Activated T-helper 2 cell treated with anti-CD3 and anti-CD28 coated beads, Interferon-gamma antibody, Interleukin-2, Interleukin-4, amounts not matched to agents 10 μg/mL and 5 μg/mL and 100 μg/mL, durations not matched to agents 14 hours and 24 hours and 36 hours (primary cell): ENCODE measurements around the gene ECHDC1. TPM values are rescaled to one million over a fixed set of nuclear protein-coding genes. Genes with fewer than 3 reads are reported as not detected.
A peak's percentile ranks its signal among the peaks of the same experiment; 100 is the strongest.
"Not testable (repeated sequence)": the region's sequence is repeated elsewhere in the genome, so short reads cannot be mapped to it uniquely, and the experiment has no call there.

Experiments
- DNase-seq: peaks from one replicate; pipeline ENCODE4 v3.0.0; 2021; ENCODE audit warnings: low spot score
- H3K27ac Mint-ChIP-seq: one replicate; pipeline ENCODE4 v1.8.0; 2021; ENCODE audit warnings: mixed read lengths
- H3K27me3 Mint-ChIP-seq: one replicate; pipeline ENCODE4 v1.8.0; 2021; ENCODE audit warnings: low read depth, mixed read lengths
- H3K36me3 Mint-ChIP-seq: one replicate; pipeline ENCODE4 v1.8.0; 2021; ENCODE audit warnings: low read depth, mixed read lengths
- H3K4me1 Mint-ChIP-seq: one replicate; pipeline ENCODE4 v1.8.0; 2021; ENCODE audit warnings: low read depth, mixed read lengths
- H3K4me3 Mint-ChIP-seq: one replicate; pipeline ENCODE4 v1.8.0; 2021; ENCODE audit warnings: low read depth, mild to moderate bottlenecking, moderate library complexity, mixed read lengths
- H3K9me3 Mint-ChIP-seq: one replicate; pipeline ENCODE4 v1.8.0; 2021; ENCODE audit warnings: mixed read lengths
- intact Hi-C: fragments of 100-400 bp; cut with micrococcal nuclease; formaldehyde crosslinking; loops from one replicate; pipeline ENCODE4 v1.15.1; 2023
- total RNA-seq: library from RNA; stranded (reverse); gene quantifications from 2 replicates; pipeline ENCODE4 v1.2.3, GENCODE V29; 2022

The ECHDC1 gene
- total RNA-seq, 1 donor from 2014 or later = 60.9 TPM

DNA sequence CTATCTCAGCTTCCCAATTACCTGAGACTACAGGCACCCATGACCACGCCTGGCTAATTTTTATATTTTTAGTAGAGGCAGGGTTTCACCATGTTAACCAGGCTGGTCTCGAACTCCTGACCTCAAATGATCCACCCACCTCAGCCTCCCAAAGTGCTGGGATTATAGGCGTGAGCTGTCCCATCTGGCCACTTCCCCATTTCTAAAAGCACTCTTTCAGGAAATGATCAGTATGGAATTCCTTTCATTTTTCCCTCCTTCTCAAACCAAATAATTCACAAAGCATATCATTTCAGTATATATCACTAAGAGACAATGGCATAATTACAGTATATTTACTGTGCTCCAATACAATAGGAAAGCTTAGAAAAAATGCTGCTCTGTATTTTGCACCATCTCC, 12.2 kb downstream of the ECHDC1 start:
- H3K4me3 Mint-ChIP-seq, intact Hi-C loops, H3K27ac Mint-ChIP-seq, H3K27me3 Mint-ChIP-seq, DNase-seq, H3K9me3 Mint-ChIP-seq: not testable (repeated sequence)
- peaks cover 39% of the 10 kb centered on the region for H3K36me3 Mint-ChIP-seq
- H3K4me1 Mint-ChIP-seq = peaks cover 33% of the 10 kb centered on the region

DNA sequence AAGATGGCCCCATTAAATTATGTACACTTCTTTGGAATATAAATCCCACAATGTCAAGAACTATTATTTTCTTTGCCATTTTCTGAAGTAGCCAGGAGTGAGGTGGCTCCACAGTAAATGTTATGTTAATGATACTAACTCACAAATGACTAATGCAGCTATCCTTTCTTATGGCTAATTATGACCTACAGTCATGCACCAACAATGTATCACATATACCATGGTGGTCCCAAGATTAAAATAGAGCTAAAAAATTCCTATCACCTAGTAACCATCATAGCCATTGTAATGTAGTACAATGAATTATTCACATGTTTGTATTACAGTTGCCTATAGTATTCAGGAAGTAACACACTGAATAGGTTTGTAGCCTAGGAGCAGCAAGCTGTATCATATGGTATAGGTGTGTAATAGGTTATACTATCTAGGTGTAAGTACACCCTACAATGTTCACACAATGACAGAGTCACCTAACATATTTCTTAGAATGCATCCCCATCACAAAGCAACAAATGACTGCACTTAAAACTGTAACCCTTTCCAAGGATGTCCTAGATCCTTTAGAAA, 15.3 kb downstream of the ECHDC1 start:
- intact Hi-C loops = no loop called here
- Mint-ChIP-seq H3K27ac (no peak overlapping the region), H3K27me3 (no peaks in the 10 kb centered on the region), H3K36me3 (peaks cover 58% of the 10 kb centered on the region), H3K9me3 (no peaks in the 10 kb centered on the region), H3K4me3 (no peak overlapping the region), H3K4me1 (peaks cover 12% of the 10 kb centered on the region)
- DNase-seq = no peak

DNA sequence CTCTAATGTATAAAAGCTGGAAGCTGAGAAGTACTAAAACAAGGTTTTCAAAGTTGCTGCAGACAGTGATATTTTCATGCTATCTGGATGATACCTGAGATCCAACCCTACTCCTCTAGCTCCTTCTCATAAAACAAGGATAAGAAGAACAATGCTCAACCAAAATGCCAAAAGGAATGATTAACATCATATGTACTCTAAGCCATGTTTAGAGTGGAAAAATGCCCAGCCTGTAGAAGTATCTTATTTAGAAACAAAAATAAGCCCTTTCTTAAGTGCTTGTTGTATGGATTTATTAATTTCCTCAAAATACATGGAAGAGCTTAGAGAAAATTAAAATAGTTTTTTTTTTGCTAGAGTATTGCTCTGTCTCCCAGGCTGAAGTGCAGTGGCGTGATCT, 23.7 kb downstream of the ECHDC1 start:
- intact Hi-C loops = no loop called here
- DNase-seq = no peak
- Mint-ChIP-seq H3K27me3 (no peaks in the 10 kb centered on the region), H3K9me3 (no peaks in the 10 kb centered on the region), H3K36me3 (peaks cover 53% of the 10 kb centered on the region), H3K4me3 (no peak overlapping the region), H3K4me1 (no peaks in the 10 kb centered on the region), H3K27ac (no peak overlapping the region)

DNA sequence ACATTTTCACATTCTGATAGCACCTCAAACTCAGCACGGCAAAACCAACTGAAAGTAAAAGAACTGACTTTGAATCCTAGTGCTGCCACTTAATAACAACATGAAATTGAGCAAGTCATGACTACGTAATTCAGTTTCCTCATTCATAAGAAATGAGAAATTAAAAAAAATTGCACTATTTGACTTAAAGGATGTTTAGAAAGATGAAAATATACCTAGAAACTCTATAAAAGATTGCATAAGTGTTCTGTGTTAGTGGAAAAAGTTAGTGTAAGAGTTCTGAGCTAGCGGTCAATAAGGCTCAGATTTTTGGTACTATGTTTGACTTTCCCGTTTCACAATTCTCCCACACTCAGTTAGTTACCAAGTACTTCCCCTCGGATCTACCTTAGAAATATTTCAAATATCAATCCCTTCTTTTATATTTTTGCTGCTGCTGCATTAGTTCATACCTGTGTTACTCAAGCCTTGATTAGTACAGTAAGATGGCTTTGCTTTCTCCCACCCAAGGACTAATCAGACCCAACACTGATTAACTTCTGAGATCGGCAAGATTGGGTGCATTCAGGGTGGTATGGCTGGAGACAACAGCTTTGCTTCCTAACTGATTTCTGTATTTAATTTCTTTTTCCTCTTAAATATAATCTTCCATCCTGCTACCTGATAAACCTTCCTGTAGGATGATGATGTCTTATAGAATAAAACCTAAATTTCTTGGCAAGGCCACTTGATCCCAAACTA, 25.9 kb downstream of the ECHDC1 start:
- no peak overlapping the region for H3K4me3 Mint-ChIP-seq

DNA sequence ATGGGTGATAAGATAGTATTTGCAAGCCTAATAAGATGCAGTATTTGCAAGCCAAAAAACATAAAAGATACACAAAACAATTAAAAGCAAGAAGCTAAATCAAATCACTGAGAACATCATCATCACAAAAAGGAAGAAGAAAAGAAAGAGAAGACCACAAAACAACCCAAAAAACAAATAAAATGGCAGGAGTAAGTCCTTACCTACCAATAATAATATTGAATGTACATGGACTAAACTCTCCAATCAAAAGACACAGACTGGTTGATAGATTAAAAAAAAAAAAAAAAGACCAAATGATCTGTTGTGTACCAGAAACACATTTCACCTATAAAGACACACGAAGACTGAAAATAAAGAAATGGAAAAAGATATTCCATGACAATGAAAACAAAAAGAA, 37.7 kb downstream of the ECHDC1 start:
- H3K4me1 Mint-ChIP-seq = peaks cover 22% of the 10 kb centered on the region
- intact Hi-C loops = no loop called here
- no peak overlapping the region for H3K4me3 Mint-ChIP-seq
- no peak for DNase-seq
- H3K27me3 Mint-ChIP-seq = no peaks in the 10 kb centered on the region
- H3K27ac Mint-ChIP-seq = no peak overlapping the region
- peaks cover 64% of the 10 kb centered on the region for H3K36me3 Mint-ChIP-seq
- H3K9me3 Mint-ChIP-seq = peaks cover 23% of the 10 kb centered on the region

More for the DNA sequence above, 25.9 kb downstream of the ECHDC1 start:
- Mint-ChIP-seq H3K36me3 (peaks cover 49% of the 10 kb centered on the region), H3K27me3 (no peaks in the 10 kb centered on the region), H3K4me1 (no peaks in the 10 kb centered on the region), H3K27ac (no peak overlapping the region), H3K9me3 (no peaks in the 10 kb centered on the region)
- intact Hi-C loops = no loop called here
- no peak for DNase-seq

DNA sequence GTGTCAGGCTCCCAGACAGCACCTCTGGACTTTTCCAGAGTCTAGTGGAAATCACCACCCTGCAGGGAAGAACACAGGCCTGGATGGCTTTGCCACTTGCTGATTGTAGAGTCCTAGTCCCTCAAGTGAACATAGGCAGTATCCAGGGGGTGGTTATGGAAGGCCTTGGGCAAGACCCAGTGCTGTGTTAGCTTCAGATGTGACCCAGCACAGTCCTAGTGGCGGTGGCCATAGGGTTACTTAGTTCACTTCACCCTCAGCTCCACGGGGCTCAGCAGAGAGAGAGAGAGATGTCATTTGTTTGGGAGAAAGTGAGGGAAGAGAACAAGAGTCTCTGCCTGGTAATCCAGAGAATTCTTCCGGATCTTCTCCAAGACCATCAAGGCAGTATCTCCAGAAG, 39.5 kb downstream of the ECHDC1 start:
- Mint-ChIP-seq H3K4me3 (no peak overlapping the region), H3K36me3 (peaks cover 52% of the 10 kb centered on the region), H3K4me1 (peaks cover 23% of the 10 kb centered on the region), H3K9me3 (peaks cover 14% of the 10 kb centered on the region), H3K27ac (no peak overlapping the region), H3K27me3 (no peaks in the 10 kb centered on the region)
- intact Hi-C loops = loop anchor here (2.0 to 5.0 kb wide), 4 partner anchors 37 to 213 kb away; partner anchors contain the start of genes ECHDC1, MTCL3 and RNF146
- DNase-seq = no peak

DNA sequence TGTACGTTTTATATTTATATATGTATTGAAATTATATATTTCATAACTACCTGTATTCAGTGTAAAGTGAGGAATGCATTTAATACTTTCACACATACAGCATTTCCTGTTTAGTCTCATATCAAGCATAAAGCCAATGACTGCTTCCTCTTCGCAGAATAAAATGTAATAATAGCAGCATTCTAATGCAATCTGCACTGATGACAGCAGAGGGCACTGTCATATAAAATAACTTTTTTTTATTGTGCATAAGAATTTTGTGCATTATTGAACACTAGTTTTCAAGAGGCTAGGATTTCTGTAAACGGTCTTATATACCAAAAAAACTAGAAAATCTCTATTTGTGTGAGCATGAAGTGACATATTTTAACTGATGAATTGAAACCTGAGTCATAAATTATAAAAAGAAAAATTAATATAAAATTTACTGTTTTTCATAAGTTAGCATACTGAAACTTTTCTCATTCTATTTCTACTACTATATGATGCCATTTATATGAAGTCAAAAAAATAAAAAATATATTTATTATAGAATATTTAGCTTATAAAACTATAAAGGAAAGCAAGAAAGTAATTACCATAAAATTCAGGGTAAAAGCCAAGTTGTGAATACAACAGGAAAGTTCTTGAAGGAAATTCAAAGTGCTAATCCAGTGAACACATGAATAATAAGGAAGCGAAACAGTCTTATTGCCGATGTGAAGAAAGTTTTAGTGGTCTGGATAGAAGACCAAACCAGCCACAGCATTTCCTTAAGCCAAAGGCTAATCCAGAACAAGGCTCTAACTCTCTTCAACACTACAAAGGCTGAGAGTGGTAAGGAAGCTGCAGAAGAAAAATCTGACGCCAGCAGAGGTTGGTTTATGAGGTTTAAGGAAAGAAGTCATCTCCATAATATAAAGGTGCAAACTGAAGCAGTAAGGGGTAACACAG, 40.4 kb downstream of the ECHDC1 start:
- H3K4me3 Mint-ChIP-seq = no peak overlapping the region
- H3K36me3 Mint-ChIP-seq = peaks cover 48% of the 10 kb centered on the region
- peaks cover 23% of the 10 kb centered on the region for H3K4me1 Mint-ChIP-seq
- no peak overlapping the region for H3K27ac Mint-ChIP-seq
- intact Hi-C loops = loop anchor here (1.0 to 5.0 kb wide), 5 partner anchors 36 to 236 kb away; partner anchors contain the start of genes ECHDC1, MTCL3 and RNF146
- peaks cover 5% of the 10 kb centered on the region for H3K9me3 Mint-ChIP-seq
- DNase-seq = peak; percentile 16
- H3K27me3 Mint-ChIP-seq = no peaks in the 10 kb centered on the region

DNA sequence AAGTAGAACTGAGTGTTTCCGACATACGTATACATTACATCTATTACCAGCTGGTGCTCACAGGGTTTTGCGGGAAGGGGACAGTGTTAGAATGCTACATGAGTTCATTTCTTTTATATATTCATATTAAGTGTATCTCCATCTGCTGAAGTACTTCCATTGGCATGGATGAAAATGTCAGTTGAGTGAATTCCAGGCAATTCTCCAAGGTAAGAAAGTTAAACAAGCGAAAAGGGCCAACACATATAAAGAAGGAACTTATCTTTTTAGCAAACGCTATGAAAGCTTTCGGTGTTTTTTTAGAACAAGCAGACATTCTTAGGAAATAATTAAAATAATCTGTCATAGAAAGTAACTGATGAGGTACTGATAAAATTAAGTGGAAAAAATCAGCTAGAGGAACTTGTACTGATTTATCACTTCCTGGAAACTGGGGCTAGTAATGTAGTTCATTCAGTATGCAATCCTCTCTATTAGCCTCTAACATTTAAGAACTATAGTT, 42.2 kb downstream of the ECHDC1 start:
- Mint-ChIP-seq H3K4me3 (peak overlapping the region; percentile 2), H3K9me3 (no peaks in the 10 kb centered on the region), H3K27ac (peak overlapping the region; percentile 72), H3K27me3 (no peaks in the 10 kb centered on the region), H3K4me1 (peaks cover 23% of the 10 kb centered on the region), H3K36me3 (peaks cover 41% of the 10 kb centered on the region)
- no peak for DNase-seq
- intact Hi-C loops = loop anchor here (1.0 to 5.0 kb wide), 4 partner anchors 10 to 216 kb away; partner anchors contain the start of genes ECHDC1, MTCL3 and RNF146

DNA sequence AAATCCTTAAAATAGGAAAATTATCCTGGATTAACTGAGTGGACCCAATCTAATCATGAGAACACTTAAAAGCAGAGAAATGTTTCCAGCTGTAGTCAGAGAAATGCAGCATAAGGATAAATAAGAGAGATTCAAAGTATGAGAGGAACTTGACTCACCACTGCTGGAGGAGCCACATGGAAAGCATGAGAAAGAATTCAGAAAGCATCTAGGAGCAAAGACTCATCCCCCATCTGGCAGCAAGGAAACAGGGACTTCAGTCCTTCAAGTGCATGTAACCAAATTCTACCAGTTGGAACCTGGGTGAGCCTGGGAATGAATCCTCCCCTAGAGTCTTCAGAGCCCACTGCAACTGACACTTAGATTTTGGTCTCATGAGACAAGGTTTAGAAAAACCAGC, 43.0 kb downstream of the ECHDC1 start:
- no peak overlapping the region for H3K27ac Mint-ChIP-seq
- no peak for DNase-seq
- intact Hi-C loops = loop anchor here (5.0 kb wide), 3 partner anchors 33 to 217 kb away; partner anchors contain the start of genes ECHDC1, MTCL3 and RNF146

DNA sequence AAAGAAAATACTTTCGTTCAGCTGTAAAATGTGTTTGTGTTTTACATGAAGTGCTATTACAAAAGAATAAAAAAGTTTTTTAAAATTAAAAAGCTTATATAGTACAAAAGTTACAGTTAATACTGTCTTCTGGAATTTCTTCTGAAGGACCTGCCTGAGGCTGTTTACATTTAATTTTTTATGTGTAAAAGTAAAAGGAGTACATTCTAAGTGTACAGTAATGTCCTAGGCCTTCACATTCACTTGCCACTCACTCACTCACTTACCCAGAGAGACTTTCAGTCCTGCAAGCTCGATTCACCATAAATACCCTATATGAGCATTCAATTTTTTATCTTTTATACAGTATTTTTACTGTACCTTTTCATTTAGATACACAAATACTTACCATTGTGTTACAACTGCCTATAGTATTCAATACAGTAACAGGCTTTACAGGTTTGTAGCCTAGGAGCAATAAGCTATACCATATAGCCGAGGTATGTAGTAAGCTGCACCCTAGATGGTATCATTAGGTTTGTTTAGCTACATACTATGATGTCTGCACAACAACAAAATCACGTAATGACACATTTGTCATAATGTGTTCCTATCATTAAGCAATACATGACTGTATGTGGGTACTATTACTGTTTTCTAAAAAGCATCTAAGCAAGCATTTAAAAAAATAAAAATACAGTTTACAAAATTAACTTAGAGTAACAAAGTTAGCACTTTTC, 43.7 kb downstream of the ECHDC1 start:
- no peak overlapping the region for H3K4me3 Mint-ChIP-seq
- H3K9me3 Mint-ChIP-seq = no peaks in the 10 kb centered on the region

More for the DNA sequence above, 43.0 kb downstream of the ECHDC1 start:
- H3K36me3 Mint-ChIP-seq = peaks cover 33% of the 10 kb centered on the region
- H3K4me1 Mint-ChIP-seq = peaks cover 22% of the 10 kb centered on the region
- H3K9me3 Mint-ChIP-seq = no peaks in the 10 kb centered on the region
- H3K4me3 Mint-ChIP-seq = no peak overlapping the region
- no peaks in the 10 kb centered on the region for H3K27me3 Mint-ChIP-seq

DNA sequence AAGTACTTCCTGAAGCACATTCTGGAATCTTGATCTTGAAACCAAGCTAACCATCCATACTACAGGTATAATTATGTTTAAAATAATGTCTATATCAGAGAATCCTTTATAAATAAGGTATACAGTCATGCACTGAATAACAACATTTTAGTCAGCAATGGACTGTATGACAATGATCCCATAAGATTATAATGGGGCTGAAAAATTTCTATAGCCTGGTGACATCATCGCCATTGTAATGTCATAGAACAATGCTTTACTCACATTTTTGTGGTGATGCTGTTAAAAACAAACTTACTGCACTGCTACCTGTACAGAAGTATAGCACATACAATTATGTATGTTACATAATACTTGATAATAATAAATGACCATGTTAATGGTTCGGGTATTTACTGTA, 44.9 kb downstream of the ECHDC1 start:
- intact Hi-C loops = no loop called here
- Mint-ChIP-seq H3K4me1 (peaks cover 19% of the 10 kb centered on the region), H3K27me3 (no peaks in the 10 kb centered on the region), H3K27ac (no peak overlapping the region), H3K4me3 (no peak overlapping the region), H3K9me3 (no peaks in the 10 kb centered on the region), H3K36me3 (peaks cover 37% of the 10 kb centered on the region)
- DNase-seq = no peak

More for the DNA sequence above, 43.7 kb downstream of the ECHDC1 start:
- intact Hi-C loops = loop anchor here (5.0 kb wide), 3 partner anchors 32 to 218 kb away; partner anchors contain the start of genes ECHDC1, MTCL3 and RNF146
- no peak for DNase-seq
- Mint-ChIP-seq H3K27ac (no peak overlapping the region), H3K4me1 (peaks cover 19% of the 10 kb centered on the region), H3K36me3 (peaks cover 31% of the 10 kb centered on the region), H3K27me3 (no peaks in the 10 kb centered on the region)
